ENCODE results near the gene ZP1.
"Not testable (repeated sequence)": the region's sequence is repeated elsewhere in the genome, so short reads cannot be mapped to it uniquely, and the experiment has no call there.

Gene ZP1

GRCh38 chr11:60866911-60867870 is at the start of gene ZP1:
Gene ZP1, plus strand, starts transcription at chr11:60867542. Its CDS starts 20 bp downstream, at chr11:60867562.
- peak; percentile 98 for DNase-seq

- DNase-seq: no peak
Observed at GRCh38 chr11:60818057-60818456, 49.3 kb upstream of the ZP1 start.

- no peak for DNase-seq
Observed at GRCh38 chr11:60821827-60822599, 45.3 kb upstream of the ZP1 start.

GRCh38 chr11:60823745-60824306 is 43.5 kb upstream of the ZP1 start:
- not testable (repeated sequence) for DNase-seq

GRCh38 chr11:60825118-60825517 is 42.2 kb upstream of the ZP1 start:
- DNase-seq: no peak

GRCh38 chr11:60825790-60826189 is 41.6 kb upstream of the ZP1 start:
- no peak for DNase-seq

- no peak for DNase-seq
Observed at GRCh38 chr11:60830478-60831142, 36.7 kb upstream of the ZP1 start.

- DNase-seq: peak; percentile 93
Observed at GRCh38 chr11:60831143-60831500, 36.2 kb upstream of the ZP1 start.

- peak; percentile 57 for DNase-seq
Observed at GRCh38 chr11:60831501-60832079, 35.8 kb upstream of the ZP1 start.

GRCh38 chr11:60834742-60835533 is 32.4 kb upstream of the ZP1 start:
- DNase-seq: no peak

GRCh38 chr11:60835534-60835846 is 31.9 kb upstream of the ZP1 start:
- no peak for DNase-seq

- no peak for DNase-seq
Observed at GRCh38 chr11:60836866-60837515, 30.4 kb upstream of the ZP1 start.

GRCh38 chr11:60838132-60838531 is 29.2 kb upstream of the ZP1 start:
- DNase-seq: no peak

GRCh38 chr11:60840470-60841430 is 26.6 kb upstream of the ZP1 start:
- no peak for DNase-seq

- DNase-seq: peak; percentile 98
Observed at GRCh38 chr11:60841797-60842667, 25.3 kb upstream of the ZP1 start, which contains the start of gene CCDC86. Gene CCDC86, plus strand, starts transcription at chr11:60842113. Its CDS starts 12 bp downstream, at chr11:60842125.

GRCh38 chr11:60842668-60843600 is 24.4 kb upstream of the ZP1 start:
- DNase-seq: peak; percentile 50

- DNase-seq: no peak
Observed at GRCh38 chr11:60844045-60844869, 23.1 kb upstream of the ZP1 start.

Data from DMS53 (cell line).